GM12892 (cell line): Measurements from ENCODE around the gene TBX15.
"Not testable (repeated sequence)": the region's sequence is repeated elsewhere in the genome, so short reads cannot be mapped to it uniquely, and the experiment has no call there.

Source experiments
- POLR2AphosphoS5 ChIP-seq: IDR thresholded peaks from 2 replicates; pipeline ENCODE4 v1.6.1; 2011; ENCODE audit warnings: low read depth, low read length, control low read depth
- TAF1 ChIP-seq: IDR thresholded peaks from 2 replicates; pipeline ENCODE4 v1.6.1; 2011; ENCODE audit warnings: low read depth, mild to moderate bottlenecking, control low read depth, low read length, borderline replicate concordance

GRCh38 chr1:118957579-118957978 lies 30.6 kb downstream of the TBX15 start:
- TF ChIP-seq TAF1, POLR2AphosphoS5: not testable (repeated sequence)
